ENCODE data around the gene TUFT1. TPM values are rescaled to one million over a fixed set of nuclear protein-coding genes. Genes with fewer than 3 reads are reported as not detected.
"Not testable (repeated sequence)": the region's sequence is repeated elsewhere in the genome, so short reads cannot be mapped to it uniquely, and the experiment has no call there.

TUFT1 gene
- total and polyA plus RNA-seq, 7 donors, result 8.0 to 18.0 (median 12.1) TPM

DNA sequence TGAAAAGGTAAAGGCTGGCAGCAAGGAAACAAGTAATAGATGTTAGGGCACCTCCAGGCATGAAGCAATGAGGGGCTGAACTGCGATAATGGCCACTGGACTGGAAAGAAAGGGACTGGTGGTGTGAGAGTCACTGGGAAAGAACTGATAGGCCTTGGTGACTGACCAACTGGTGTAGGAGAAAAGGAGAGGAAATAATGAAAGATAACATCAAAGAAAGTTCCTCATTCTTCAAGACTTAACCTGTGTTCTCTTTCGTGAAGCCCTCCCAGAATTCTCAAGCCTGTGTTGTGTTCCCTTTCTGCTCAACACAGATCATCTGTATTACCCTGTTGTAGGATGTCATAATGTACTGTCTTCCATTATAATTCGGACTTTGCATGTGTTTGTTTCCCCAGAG is 50.9 kb downstream of the TUFT1 start:
- Histone ChIP-seq H3K4me3 (no peak overlapping the region), H3K36me3 (no peaks in the 10 kb centered on the region), H3K9me3 (no peaks in the 10 kb centered on the region), H3K4me1 (no peaks in the 10 kb centered on the region), H3K27ac (no peak overlapping the region), H3K27me3 (no peaks in the 10 kb centered on the region)
- TF ChIP-seq, protein P1, sequence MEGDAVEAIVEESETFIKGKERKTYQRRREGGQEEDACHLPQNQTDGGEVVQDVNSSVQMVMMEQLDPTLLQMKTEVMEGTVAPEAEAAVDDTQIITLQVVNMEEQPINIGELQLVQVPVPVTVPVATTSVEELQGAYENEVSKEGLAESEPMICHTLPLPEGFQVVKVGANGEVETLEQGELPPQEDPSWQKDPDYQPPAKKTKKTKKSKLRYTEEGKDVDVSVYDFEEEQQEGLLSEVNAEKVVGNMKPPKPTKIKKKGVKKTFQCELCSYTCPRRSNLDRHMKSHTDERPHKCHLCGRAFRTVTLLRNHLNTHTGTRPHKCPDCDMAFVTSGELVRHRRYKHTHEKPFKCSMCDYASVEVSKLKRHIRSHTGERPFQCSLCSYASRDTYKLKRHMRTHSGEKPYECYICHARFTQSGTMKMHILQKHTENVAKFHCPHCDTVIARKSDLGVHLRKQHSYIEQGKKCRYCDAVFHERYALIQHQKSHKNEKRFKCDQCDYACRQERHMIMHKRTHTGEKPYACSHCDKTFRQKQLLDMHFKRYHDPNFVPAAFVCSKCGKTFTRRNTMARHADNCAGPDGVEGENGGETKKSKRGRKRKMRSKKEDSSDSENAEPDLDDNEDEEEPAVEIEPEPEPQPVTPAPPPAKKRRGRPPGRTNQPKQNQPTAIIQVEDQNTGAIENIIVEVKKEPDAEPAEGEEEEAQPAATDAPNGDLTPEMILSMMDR (IDR thresholded peaks at IDR 0.05), result no peak
- TF ChIP-seq EP300 (IDR thresholded peaks at IDR 0.05) (no peak), POLR2AphosphoS5 (IDR thresholded peaks at IDR 0.05) (no peak), POLR2A (IDR thresholded peaks at IDR 0.05) (no peak)
- no peak for DNase-seq
- intact Hi-C loops (cut with DNase I), result no loop called here
- 84 to 91% methylated on average over 3 of the region's 3 CpGs for WGBS, 2 donors

DNA sequence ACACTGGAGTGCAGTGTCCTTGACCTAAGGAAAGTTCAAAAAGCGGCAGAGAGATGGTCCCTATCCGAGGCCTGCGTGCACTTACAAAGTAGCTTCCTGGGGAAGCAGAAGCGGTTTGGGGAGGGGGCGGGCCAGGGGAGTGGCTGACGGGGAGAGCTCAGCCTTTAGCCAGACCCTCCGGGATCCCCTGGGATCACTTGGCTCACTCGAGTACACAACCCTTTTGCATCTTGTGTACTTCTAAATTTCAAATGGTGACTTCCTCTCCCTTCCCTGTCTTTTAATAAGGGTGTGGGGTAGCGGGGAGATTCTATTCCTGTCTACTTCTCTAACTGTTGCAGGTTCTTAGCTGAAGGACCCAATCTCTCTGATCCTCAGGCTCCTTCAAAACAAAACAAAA is 53.6 kb downstream of the TUFT1 start:
- peak overlapping the region in 1 of 4 donors; percentile 11 for H3K4me3 ChIP-seq
- no peaks in the 10 kb centered on the region for H3K27me3 ChIP-seq
- H3K27ac ChIP-seq, result no peak overlapping the region
- DNase-seq, result no peak
- TF ChIP-seq, protein P1 (IDR thresholded peaks at IDR 0.05), result no peak
- TF ChIP-seq POLR2A (IDR thresholded peaks at IDR 0.05), result no peak
- no peak for TF ChIP-seq EP300 (IDR thresholded peaks at IDR 0.05)
- TF ChIP-seq POLR2AphosphoS5 (IDR thresholded peaks at IDR 0.05), result no peak
- H3K4me1 ChIP-seq, result no peaks in the 10 kb centered on the region
- WGBS, 2 donors, result 34 to 54% methylated on average over 9 of the region's 9 CpGs
- H3K36me3 ChIP-seq, result no peaks in the 10 kb centered on the region
- no peaks in the 10 kb centered on the region for H3K9me3 ChIP-seq
- intact Hi-C loops (cut with DNase I), result loop anchor here (1.0 kb wide), 1 partner anchor 142 kb away; no protein-coding TSS in a partner anchor

DNA sequence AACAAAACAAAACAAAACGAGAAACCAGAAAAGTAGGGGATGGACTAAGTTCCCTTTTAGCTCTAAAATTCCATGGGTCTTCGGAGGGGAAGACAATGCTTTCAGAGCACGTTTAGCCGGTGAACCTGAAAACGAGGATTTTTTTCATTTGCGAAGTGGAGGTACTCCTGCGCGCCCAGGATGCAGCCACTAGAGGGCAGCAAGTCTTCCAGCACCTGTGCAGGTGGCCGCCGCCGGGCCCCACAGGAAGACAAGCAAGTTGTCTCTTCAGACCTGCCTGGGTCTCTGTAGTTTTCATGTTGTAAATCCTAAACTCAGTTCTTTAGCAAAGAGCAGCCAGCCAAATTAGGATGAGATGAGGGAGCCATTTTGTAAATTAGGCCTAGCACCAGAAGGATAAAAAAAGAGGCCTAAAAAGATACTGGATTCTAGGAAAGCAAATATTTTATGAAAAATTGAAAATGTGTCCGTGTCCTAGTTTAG is 54.1 kb downstream of the TUFT1 start:
- 8% methylated on average over 12 of the region's 12 CpGs for WGBS, 2 donors
- Histone ChIP-seq H3K27me3 (no peaks in the 10 kb centered on the region), H3K4me1 (no peaks in the 10 kb centered on the region), H3K9me3 (no peaks in the 10 kb centered on the region), H3K27ac (no peak overlapping the region), H3K4me3 (peak overlapping the region in 1 of 4 donors; percentile 11), H3K36me3 (no peaks in the 10 kb centered on the region)
- peak; percentile 87 for DNase-seq
- TF ChIP-seq EP300 (IDR thresholded peaks at IDR 0.05) (no peak), POLR2A (IDR thresholded peaks at IDR 0.05) (no peak), POLR2AphosphoS5 (IDR thresholded peaks at IDR 0.05) (no peak)
- TF ChIP-seq, protein P1 (IDR thresholded peaks at IDR 0.05), result peak; percentile 58 to 87 (median 84)
- intact Hi-C loops (cut with DNase I), result loop anchor here (1.0 kb wide), 1 partner anchor 141 kb away; no protein-coding TSS in a partner anchor

DNA sequence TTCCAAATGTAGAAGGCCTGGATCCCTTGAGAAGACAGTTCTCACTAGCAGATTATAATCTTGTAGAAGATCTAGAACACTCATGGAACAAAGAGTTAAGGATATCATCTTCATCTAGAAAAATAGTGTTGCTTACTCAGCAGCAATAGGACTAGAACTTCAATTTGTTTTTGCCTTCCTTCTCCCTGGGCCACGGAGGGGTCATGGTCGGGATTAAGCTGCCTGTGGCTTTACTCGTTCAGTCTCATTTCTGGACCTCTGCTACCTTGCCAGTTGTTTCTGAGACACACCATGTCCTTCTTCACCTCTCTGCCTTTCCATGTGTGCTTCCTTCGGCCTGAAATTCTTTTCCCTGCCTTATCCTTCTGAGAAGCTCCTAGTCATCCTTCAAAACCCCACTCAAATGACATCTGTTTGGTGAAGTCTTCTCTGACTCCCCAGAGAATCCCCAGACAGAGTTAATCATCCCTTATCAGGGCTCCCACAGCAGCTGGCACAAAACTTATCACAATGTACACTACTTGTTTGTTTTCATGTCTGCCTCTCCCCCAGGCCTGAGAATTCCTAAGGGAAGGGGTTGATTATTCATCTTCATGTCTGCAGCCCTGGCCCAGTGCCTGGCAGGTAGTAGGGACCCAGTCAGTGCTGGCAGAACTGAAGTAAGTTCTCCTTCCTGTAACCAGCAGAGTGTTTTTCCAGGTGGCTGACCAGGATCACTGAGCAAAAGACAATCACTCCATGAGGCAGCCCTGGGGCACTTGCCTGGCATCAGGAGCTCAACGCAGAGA is 56.3 kb downstream of the TUFT1 start:
- WGBS, 2 donors, result 85 to 88% methylated on average over 5 of the region's 5 CpGs
- intact Hi-C loops (cut with DNase I), result no loop called here
- DNase-seq, result no peak
- Histone ChIP-seq H3K27me3 (no peaks in the 10 kb centered on the region), H3K36me3 (no peaks in the 10 kb centered on the region), H3K9me3 (no peaks in the 10 kb centered on the region), H3K27ac (no peak overlapping the region), H3K4me1 (no peaks in the 10 kb centered on the region), H3K4me3 (no peak overlapping the region)
- TF ChIP-seq POLR2AphosphoS5 (IDR thresholded peaks at IDR 0.05) (no peak), EP300 (IDR thresholded peaks at IDR 0.05) (no peak), POLR2A (IDR thresholded peaks at IDR 0.05) (no peak)
- TF ChIP-seq, protein P1 (IDR thresholded peaks at IDR 0.05), result no peak

DNA sequence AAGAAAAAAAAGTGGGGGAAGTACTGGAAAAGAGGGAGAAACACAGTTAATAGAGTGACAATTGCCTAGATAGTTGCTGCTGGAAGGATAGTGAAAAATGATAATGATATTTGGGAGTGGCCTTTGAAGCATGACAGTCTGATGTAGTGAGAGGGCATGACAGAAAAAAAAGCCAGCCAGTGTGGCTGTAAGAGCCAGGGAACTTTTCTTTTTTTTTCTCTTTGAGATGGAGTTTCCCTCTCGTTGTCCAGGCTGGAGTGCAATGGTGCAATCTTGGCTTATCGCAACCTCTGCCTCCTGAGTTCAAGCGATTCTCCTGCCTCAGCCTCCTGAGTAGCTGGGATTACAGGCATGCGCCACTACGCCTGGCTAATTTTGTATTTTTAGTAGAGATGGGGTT is 62.4 kb downstream of the TUFT1 start:
- H3K4me3 ChIP-seq; H3K36me3 ChIP-seq; DNase-seq; H3K9me3 ChIP-seq; intact Hi-C loops (cut with DNase I); H3K27ac ChIP-seq; H3K27me3 ChIP-seq; H3K4me1 ChIP-seq: not testable (repeated sequence)
- WGBS, 2 donors, result 86 to 87% methylated on average over 5 of the region's 5 CpGs
